ENCODE data around the gene CLMP.
A peak's percentile ranks its signal among the peaks of the same experiment; 100 is the strongest.
"Not testable (repeated sequence)": the region's sequence is repeated elsewhere in the genome, so short reads cannot be mapped to it uniquely, and the experiment has no call there.

Gene CLMP

GRCh38 chr11:123111465-123111864 lies 83.6 kb downstream of the CLMP start:
- peak; percentile 59 for DNase-seq
- in situ Hi-C loops (cut with HindIII; ENCODE audit: low pct_ligation_motif_present, low pct_unique_long_range_greater_than_20kb, low sequenced_read_pairs): no loop called here

GRCh38 chr11:123110397-123110796 lies 84.7 kb downstream of the CLMP start:
- in situ Hi-C loops (cut with HindIII; ENCODE audit: low pct_ligation_motif_present, low pct_unique_long_range_greater_than_20kb, low sequenced_read_pairs): no loop called here
- no peak for DNase-seq

GRCh38 chr11:123107945-123108495 lies 87.0 kb downstream of the CLMP start:
- in situ Hi-C loops (cut with HindIII; ENCODE audit: low pct_ligation_motif_present, low pct_unique_long_range_greater_than_20kb, low sequenced_read_pairs): loop anchor here (10.0 kb wide), 1 partner anchor 157 kb away; no protein-coding TSS in a partner anchor
- DNase-seq: no peak

- no peak for DNase-seq
- in situ Hi-C loops (cut with HindIII; ENCODE audit: low pct_ligation_motif_present, low pct_unique_long_range_greater_than_20kb, low sequenced_read_pairs): loop anchor here (10.0 kb wide), 1 partner anchor 160 kb away; no protein-coding TSS in a partner anchor
Measured at GRCh38 chr11:123104697-123105096, 90.4 kb downstream of the CLMP start.

GRCh38 chr11:123103326-123103980 lies 91.6 kb downstream of the CLMP start:
- DNase-seq: peak; percentile 52
- in situ Hi-C loops (cut with HindIII; ENCODE audit: low pct_ligation_motif_present, low pct_unique_long_range_greater_than_20kb, low sequenced_read_pairs): loop anchor here (10.0 kb wide), 1 partner anchor 161 kb away; no protein-coding TSS in a partner anchor

- in situ Hi-C loops (cut with HindIII; ENCODE audit: low pct_ligation_motif_present, low pct_unique_long_range_greater_than_20kb, low sequenced_read_pairs): loop anchor here (10.0 kb wide), 1 partner anchor 164 kb away; no protein-coding TSS in a partner anchor
- DNase-seq: no peak
Measured at GRCh38 chr11:123100379-123101085, 94.5 kb downstream of the CLMP start.

- in situ Hi-C loops (cut with HindIII; ENCODE audit: low pct_ligation_motif_present, low pct_unique_long_range_greater_than_20kb, low sequenced_read_pairs): no loop called here
- DNase-seq: no peak
Measured at GRCh38 chr11:123098990-123099389, 96.1 kb downstream of the CLMP start.

- in situ Hi-C loops (cut with HindIII; ENCODE audit: low pct_ligation_motif_present, low pct_unique_long_range_greater_than_20kb, low sequenced_read_pairs): no loop called here
- DNase-seq: no peak
Measured at GRCh38 chr11:123093739-123094138, 101.3 kb downstream of the CLMP start.

- no peak for DNase-seq
- in situ Hi-C loops (cut with HindIII; ENCODE audit: low pct_ligation_motif_present, low pct_unique_long_range_greater_than_20kb, low sequenced_read_pairs): no loop called here
Measured at GRCh38 chr11:123091506-123091905, 103.5 kb downstream of the CLMP start.

- in situ Hi-C loops (cut with HindIII; ENCODE audit: low pct_ligation_motif_present, low pct_unique_long_range_greater_than_20kb, low sequenced_read_pairs); DNase-seq: not testable (repeated sequence)
Measured at GRCh38 chr11:123090168-123090567, 104.9 kb downstream of the CLMP start.

GRCh38 chr11:123088896-123089295 lies 106.2 kb downstream of the CLMP start:
- in situ Hi-C loops (cut with HindIII; ENCODE audit: low pct_ligation_motif_present, low pct_unique_long_range_greater_than_20kb, low sequenced_read_pairs): not testable (repeated sequence)

GRCh38 chr11:123087657-123088056 lies 107.4 kb downstream of the CLMP start:
- DNase-seq; in situ Hi-C loops (cut with HindIII; ENCODE audit: low pct_ligation_motif_present, low pct_unique_long_range_greater_than_20kb, low sequenced_read_pairs): not testable (repeated sequence)

More at GRCh38 chr11:123088896-123089295, 106.2 kb downstream of the CLMP start:
- DNase-seq: not testable (repeated sequence)

GRCh38 chr11:123086305-123086704 lies 108.7 kb downstream of the CLMP start:
- DNase-seq: no peak
- in situ Hi-C loops (cut with HindIII; ENCODE audit: low pct_ligation_motif_present, low pct_unique_long_range_greater_than_20kb, low sequenced_read_pairs): no loop called here

- no peak for DNase-seq
- in situ Hi-C loops (cut with HindIII; ENCODE audit: low pct_ligation_motif_present, low pct_unique_long_range_greater_than_20kb, low sequenced_read_pairs): no loop called here
Measured at GRCh38 chr11:123085497-123085896, 109.6 kb downstream of the CLMP start.

GRCh38 chr11:123084454-123084853 lies 110.6 kb downstream of the CLMP start:
- in situ Hi-C loops (cut with HindIII; ENCODE audit: low pct_ligation_motif_present, low pct_unique_long_range_greater_than_20kb, low sequenced_read_pairs): no loop called here
- no peak for DNase-seq

GRCh38 chr11:123083623-123084029 lies 111.4 kb downstream of the CLMP start:
- in situ Hi-C loops (cut with HindIII; ENCODE audit: low pct_ligation_motif_present, low pct_unique_long_range_greater_than_20kb, low sequenced_read_pairs): no loop called here
- peak; percentile 85 for DNase-seq

- in situ Hi-C loops (cut with HindIII; ENCODE audit: low pct_ligation_motif_present, low pct_unique_long_range_greater_than_20kb, low sequenced_read_pairs): no loop called here
- no peak for DNase-seq
Measured at GRCh38 chr11:123082977-123083376, 112.1 kb downstream of the CLMP start.

- DNase-seq: no peak
- in situ Hi-C loops (cut with HindIII; ENCODE audit: low pct_ligation_motif_present, low pct_unique_long_range_greater_than_20kb, low sequenced_read_pairs): no loop called here
Measured at GRCh38 chr11:123080015-123080414, 115.0 kb downstream of the CLMP start.

GRCh38 chr11:123076484-123076883 lies 118.6 kb downstream of the CLMP start:
- in situ Hi-C loops (cut with HindIII; ENCODE audit: low pct_ligation_motif_present, low pct_unique_long_range_greater_than_20kb, low sequenced_read_pairs): no loop called here
- DNase-seq: no peak

Measured in ACHN (cell line).